Prostate gland (tissue), 2 donors: ENCODE data around the gene NOL9. TPM values are rescaled to one million over a fixed set of nuclear protein-coding genes. Genes with fewer than 3 reads are reported as not detected.

Source experiments
- DNase-seq: peaks from one replicate; pipeline ENCODE4 v3.0.0-alpha.2; 2019; ENCODE audit warnings: low spot score
- H3K27ac ChIP-seq, 2 donors: fragments of 200-600 bp; sonication (generic); 2 replicates each; pipeline ENCODE4 v1.5.1; 2017 to 2019
- H3K27me3 ChIP-seq: fragments of 200-600 bp; sonication (generic); replicated peaks from 2 replicates; pipeline ENCODE4 v1.5.1; 2019; ENCODE audit not compliant: insufficient read depth
- H3K36me3 ChIP-seq, 2 donors: fragments of 200-600 bp; sonication (generic); 1 replicate in 1 of 2; 2 replicates in 1 of 2; pipeline versions ENCODE4 v1.5.1 to v1.8.1; 2017 to 2019
- H3K4me1 ChIP-seq: fragments of 200-600 bp; sonication (generic); replicated peaks from 2 replicates; pipeline ENCODE4 v1.5.1; 2019
- H3K4me3 ChIP-seq, 2 donors: fragments of 200-600 bp; sonication (generic); 2 replicates each; pipeline ENCODE4 v1.5.1; 2017 to 2019
- H3K9me3 ChIP-seq: fragments of 200-600 bp; sonication (generic); 2 replicates; pipeline ENCODE4 v1.5.1; 2017
- CTCF ChIP-seq, 4 experiments: fragments of 200-600 bp in 2 of 4; fragments of 450-650 bp in 2 of 4; sonication (generic) in 2 of 4; IDR thresholded peaks; 1 replicate in 3 of 4; 2 replicates in 1 of 4; pipeline ENCODE4 v1.5.1; 2016 to 2019; ENCODE audit warnings: antibody characterized with exemption in 4 of 4, mild to moderate bottlenecking in 2 of 4, moderate library complexity in 2 of 4
- POLR2A ChIP-seq: fragments of 450-650 bp; IDR thresholded peaks from one replicate; pipeline ENCODE4 v1.6.1; 2016; ENCODE audit warnings: antibody characterized with exemption, mild to moderate bottlenecking
- POLR2AphosphoS5 ChIP-seq: sonication (generic); formaldehyde crosslinking; IDR thresholded peaks from one replicate; pipeline ENCODE4 v1.6.1; 2017; ENCODE audit warnings: antibody characterized with exemption
- WGBS: methylation state at CpG from one replicate; pipeline ENCODE4 v1.1.5; 2018; 5-methylcytosine and 5-hydroxymethylcytosine counted together
- intact Hi-C: fragments of 100-400 bp; cut with DNase I; formaldehyde crosslinking; loops from one replicate; pipeline ENCODE4 v1.14.2; 2022
- total RNA-seq, 2 donors: library from RNA; depleted of rRNA; stranded (reverse); fragments of >200 nt; gene quantifications; one replicate each; pipeline ENCODE4 v1.1.0, GENCODE V29; 2016

Gene NOL9
- total RNA-seq, 2 donors from 2014 or later = 15.7 to 20.9 TPM

DNA sequence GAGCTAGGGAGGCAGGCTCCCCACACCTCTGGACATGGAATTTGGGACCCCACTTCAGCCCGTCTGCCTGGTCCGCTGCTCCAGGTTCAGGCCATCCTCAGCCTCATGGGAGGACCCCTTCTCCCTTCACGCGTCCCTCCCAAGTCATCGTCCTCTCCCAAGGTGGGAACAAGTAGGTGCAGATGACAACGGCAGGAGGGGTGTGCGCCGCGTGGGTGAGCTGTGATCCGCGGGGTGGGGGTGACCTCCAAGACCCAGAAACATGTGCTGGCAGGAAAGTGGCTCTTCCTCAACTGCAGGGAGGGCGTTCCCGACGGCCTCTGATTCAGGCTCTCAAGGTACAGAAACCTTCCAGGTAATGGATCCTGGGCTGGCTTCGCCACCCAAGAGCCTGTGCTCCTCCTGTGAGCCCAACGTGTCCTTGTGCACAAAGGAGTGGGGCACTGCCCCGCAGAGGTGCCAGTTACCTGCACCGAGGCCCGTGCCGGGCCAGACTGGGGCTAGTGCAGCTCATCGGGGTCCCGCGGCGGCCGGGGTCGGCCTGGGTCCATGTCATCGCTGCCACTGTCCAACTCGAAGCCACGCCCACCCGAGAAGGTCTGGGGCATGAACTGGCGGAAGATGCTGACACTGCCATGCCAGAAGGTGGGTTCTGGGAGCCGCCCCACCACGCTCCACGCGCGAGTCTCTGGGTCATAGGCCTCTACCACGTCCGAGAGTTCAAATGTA lies 38.7 kb upstream of the NOL9 start:
- Histone ChIP-seq H3K36me3 (peaks cover 18 to 42% of the 10 kb centered on the region in 2 donors), H3K9me3 (no peaks in the 10 kb centered on the region), H3K4me1 (peaks cover 23% of the 10 kb centered on the region), H3K27me3 (no peaks in the 10 kb centered on the region), H3K27ac (no peak overlapping the region), H3K4me3 (no peak overlapping the region)
- DNase-seq = no peak
- intact Hi-C loops = no loop called here
- 87% methylated on average over 38 of the region's 38 CpGs for WGBS
- TF ChIP-seq POLR2AphosphoS5 (no peak), CTCF (IDR thresholded peaks at IDR 0.05) (no peak), POLR2A (no peak)

DNA sequence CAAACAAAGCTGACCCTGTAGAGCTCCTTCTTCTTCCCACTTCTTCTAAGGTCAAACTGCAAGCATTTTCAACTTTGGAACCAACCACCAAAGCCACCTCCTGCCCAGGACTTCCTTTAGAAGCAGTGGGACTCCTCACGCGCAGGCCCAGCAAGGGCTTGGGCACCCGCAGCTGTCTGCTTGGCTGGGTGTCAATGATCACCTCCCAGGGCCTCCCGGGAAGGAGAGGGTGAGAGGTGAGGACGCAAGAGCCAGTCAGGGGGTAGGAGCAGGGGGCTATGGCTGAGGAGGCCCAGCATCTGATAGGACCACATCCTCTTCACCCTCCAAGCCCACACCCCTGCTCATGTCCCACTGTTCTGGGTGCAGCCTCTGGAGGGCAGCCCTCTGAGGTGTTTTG lies 38.1 kb upstream of the NOL9 start:
- H3K9me3 ChIP-seq = no peaks in the 10 kb centered on the region
- H3K27ac ChIP-seq = no peak overlapping the region
- DNase-seq = no peak
- H3K4me1 ChIP-seq = peaks cover 24% of the 10 kb centered on the region
- no peak for TF ChIP-seq POLR2AphosphoS5
- no peak for TF ChIP-seq CTCF (IDR thresholded peaks at IDR 0.05)
- no peak for TF ChIP-seq POLR2A
- no peaks in the 10 kb centered on the region for H3K27me3 ChIP-seq
- WGBS = 30% methylated on average over 5 of the region's 5 CpGs
- intact Hi-C loops = no loop called here
- H3K36me3 ChIP-seq = peaks cover 15 to 36% of the 10 kb centered on the region in 2 donors
- H3K4me3 ChIP-seq = no peak overlapping the region

DNA sequence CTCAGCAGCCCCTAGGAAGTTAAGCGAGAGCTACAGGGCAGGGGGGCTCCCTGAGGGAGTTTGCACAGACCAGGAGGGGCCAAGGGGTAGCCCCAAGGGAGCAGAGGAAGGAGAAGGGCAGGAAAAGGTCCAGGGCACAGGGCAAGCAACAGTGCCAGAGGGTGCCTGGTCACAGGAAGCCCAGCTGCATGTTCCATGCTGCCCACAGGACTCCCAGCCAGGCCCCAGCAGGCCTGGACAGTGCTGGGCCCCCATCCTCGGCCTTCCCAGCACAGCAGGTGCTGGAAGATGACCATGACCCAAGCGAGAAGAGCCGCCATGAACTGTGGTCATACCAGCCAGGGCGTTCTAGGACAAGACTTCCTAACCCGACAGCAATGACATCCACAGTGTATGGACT lies 37.3 kb upstream of the NOL9 start:
- Histone ChIP-seq H3K4me1 (peaks cover 20% of the 10 kb centered on the region), H3K9me3 (no peaks in the 10 kb centered on the region), H3K27ac (no peak overlapping the region), H3K36me3 (peaks cover 15 to 30% of the 10 kb centered on the region in 2 donors), H3K27me3 (no peaks in the 10 kb centered on the region), H3K4me3 (no peak overlapping the region)
- intact Hi-C loops = no loop called here
- no peak for TF ChIP-seq POLR2AphosphoS5
- no peak for TF ChIP-seq CTCF (IDR thresholded peaks at IDR 0.05)
- TF ChIP-seq POLR2A = no peak
- 85% methylated on average over 5 of the region's 6 CpGs for whole genome bisulfite sequencing
- no peak for DNase-seq

DNA sequence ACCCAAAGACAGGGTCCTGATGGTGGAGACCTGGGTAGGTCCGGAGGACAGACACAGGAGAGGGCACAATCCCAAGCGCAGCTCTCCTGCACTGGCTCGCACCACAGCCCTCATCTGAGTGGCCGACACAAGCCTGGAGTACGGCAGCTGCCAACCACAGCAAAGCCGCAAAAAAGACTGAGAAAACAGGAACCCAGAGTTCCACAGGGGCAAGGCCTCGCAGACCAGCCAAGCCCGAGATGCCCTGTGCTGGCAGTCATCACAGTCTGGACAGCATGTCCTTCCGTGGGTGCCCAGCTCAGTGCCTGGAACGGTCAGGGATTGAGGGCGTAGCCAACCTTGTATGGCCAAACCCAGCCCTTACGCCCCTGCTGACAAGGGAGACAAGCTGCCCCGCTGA lies 36.9 kb upstream of the NOL9 start:
- TF ChIP-seq POLR2AphosphoS5 (no peak), POLR2A (no peak), CTCF (IDR thresholded peaks at IDR 0.05) (no peak)
- intact Hi-C loops = no loop called here
- Histone ChIP-seq H3K27me3 (no peaks in the 10 kb centered on the region), H3K27ac (no peak overlapping the region), H3K4me1 (peaks cover 20% of the 10 kb centered on the region), H3K9me3 (no peaks in the 10 kb centered on the region), H3K36me3 (peaks cover 15 to 30% of the 10 kb centered on the region in 2 donors), H3K4me3 (no peak overlapping the region)
- 86% methylated on average over 12 of the region's 13 CpGs for WGBS
- DNase-seq = no peak

- H3K27ac ChIP-seq = no peak overlapping the region
- no peak overlapping the region for H3K4me3 ChIP-seq
- 91% methylated on average over 7 of the region's 7 CpGs for whole genome bisulfite sequencing
- no peak for DNase-seq
- intact Hi-C loops = no loop called here
- H3K36me3 ChIP-seq = peaks cover 15 to 26% of the 10 kb centered on the region in 2 donors
- H3K4me1 ChIP-seq = peaks cover 13% of the 10 kb centered on the region
- no peaks in the 10 kb centered on the region for H3K9me3 ChIP-seq
- H3K27me3 ChIP-seq = no peaks in the 10 kb centered on the region
- TF ChIP-seq POLR2A (no peak), CTCF (IDR thresholded peaks at IDR 0.05) (no peak), POLR2AphosphoS5 (no peak)
These were observed 35.7 kb upstream of the NOL9 start for GRCh38 chr1:6590046-6590445.
